Gastroesophageal sphincter (tissue), 4 donors: ENCODE data around the gene L3MBTL1. TPM values are rescaled to one million over a fixed set of nuclear protein-coding genes. Genes with fewer than 3 reads are reported as not detected.

Experiments used
- ATAC-seq: fragments of 150-250 bp; one replicate; pipeline ENCODE4 v1.9.1; 2016; ENCODE audit warnings: mild to moderate bottlenecking, moderate library complexity
- H3K27ac ChIP-seq, 4 donors: fragments of 200-600 bp; sonication (generic) in 3 of 4; 1 replicate in 3 of 4; 2 replicates in 1 of 4; pipeline ENCODE4 v1.5.1; 2016 to 2019
- H3K27me3 ChIP-seq: fragments of 200-600 bp; sonication (generic); one replicate; pipeline ENCODE4 v1.5.1; 2019
- H3K36me3 ChIP-seq, 2 donors: fragments of 200-600 bp; sonication (generic); one replicate each; pipeline ENCODE4 v1.5.1; 2019; ENCODE audit warnings: control low read depth in 1 of 2
- H3K4me1 ChIP-seq, 3 donors: fragments of 200-600 bp; sonication (generic); 1 replicate in 2 of 3; 2 replicates in 1 of 3; pipeline ENCODE4 v1.5.1; 2016 to 2019; ENCODE audit warnings: control low read depth in 2 of 3
- H3K4me3 ChIP-seq, 2 donors: fragments of 200-600 bp; sonication (generic); one replicate each; pipeline ENCODE4 v1.5.1; 2019; ENCODE audit warnings: mild to moderate bottlenecking in 1 of 2, moderate library complexity in 1 of 2
- H3K9me3 ChIP-seq, 3 donors: fragments of 200-600 bp; sonication (generic); one replicate each; pipeline ENCODE4 v1.5.1; 2017 to 2019; ENCODE audit warnings: control low read depth in 2 of 3
- EP300 ChIP-seq: sonication (generic); formaldehyde crosslinking; IDR thresholded peaks from one replicate; pipeline ENCODE4 v1.6.1; 2017; ENCODE audit warnings: antibody characterized with exemption, mild to moderate bottlenecking
- POLR2A ChIP-seq, 2 donors: fragments of 450-650 bp; IDR thresholded peaks; one replicate each; pipeline ENCODE4 v1.6.1; 2017; ENCODE audit warnings: antibody characterized with exemption in 2 of 2, mild to moderate bottlenecking in 2 of 2, moderate library complexity in 1 of 2
- POLR2AphosphoS5 ChIP-seq: sonication (generic); formaldehyde crosslinking; IDR thresholded peaks from one replicate; pipeline ENCODE4 v1.6.1; 2017; ENCODE audit warnings: antibody characterized with exemption
- WGBS, 2 donors: methylation state at CpG; one replicate each; pipeline ENCODE4 v1.1.5; 2018; ENCODE audit warnings: low coverage in 1 of 2; 5-methylcytosine and 5-hydroxymethylcytosine counted together
- total RNA-seq, 4 donors: library from RNA; depleted of rRNA; stranded (reverse); fragments of >200 nt; gene quantifications; one replicate each; pipeline ENCODE4 v1.1.0, GENCODE V29; 2016
- TF ChIP-seq, protein P1 (sequence below), 4 experiments: fragments of 200-600 bp in 2 of 4; fragments of 450-650 bp in 2 of 4; sonication (generic) in 1 of 4; IDR thresholded peaks; one replicate each; pipeline ENCODE4 v1.5.1; 2017 to 2019; ENCODE audit warnings: antibody characterized with exemption in 4 of 4, mild to moderate bottlenecking in 2 of 4, moderate library complexity in 2 of 4

L3MBTL1 gene
- total RNA-seq, 4 donors from 2014 or later = 7.5 to 34.7 (median 15.7) TPM

DNA sequence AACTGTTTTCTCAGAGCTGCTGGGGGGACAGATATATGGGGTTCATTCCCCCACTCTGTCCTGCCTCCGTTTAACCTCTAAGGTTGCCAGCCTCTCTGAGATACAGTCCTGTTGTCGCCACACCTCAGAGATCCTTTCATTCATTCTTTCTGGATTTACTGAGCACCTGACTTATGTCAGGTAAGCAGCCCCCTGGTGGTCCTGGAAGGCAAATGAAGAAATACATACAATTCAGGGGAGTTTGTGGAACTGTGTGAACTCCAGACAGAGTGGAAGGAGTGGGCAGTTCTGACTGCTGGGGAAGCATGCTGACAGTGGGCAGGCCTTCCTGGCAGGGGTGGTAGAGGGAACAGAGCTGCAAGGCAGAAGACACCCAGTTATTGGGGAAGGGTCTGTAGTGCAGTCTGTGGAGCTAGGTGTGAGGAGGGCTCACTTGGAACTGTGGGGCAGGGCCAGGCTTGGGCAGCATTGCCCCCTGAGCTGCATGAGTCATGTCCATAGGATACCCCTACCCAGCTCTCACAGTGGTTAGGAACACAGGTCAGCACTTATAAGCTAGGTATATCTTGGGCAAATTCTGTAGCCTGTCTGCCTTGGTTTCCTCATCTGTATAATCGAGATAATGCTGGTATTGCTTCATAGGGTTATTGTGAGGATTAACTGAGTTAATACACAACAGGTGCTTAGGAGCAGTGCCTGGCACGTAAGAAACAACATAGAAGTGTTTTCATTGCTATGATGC lies 38.5 kb downstream of the L3MBTL1 start:
- H3K4me1 ChIP-seq = no peaks in the 10 kb centered on the region
- H3K27ac ChIP-seq = no peak overlapping the region
- peaks cover 0 to 44% of the 10 kb centered on the region in 2 donors for H3K36me3 ChIP-seq
- no peak overlapping the region for H3K4me3 ChIP-seq
- H3K9me3 ChIP-seq = peaks cover 0 to 9% (median 0%) of the 10 kb centered on the region in 3 donors
- WGBS, 2 donors = 77 to 80% methylated on average over 2 to 3 of the region's 4 CpGs
- no peak for TF ChIP-seq POLR2A (IDR thresholded peaks at IDR 0.05)
- no peak for TF ChIP-seq EP300
- TF ChIP-seq POLR2AphosphoS5 = no peak
- TF ChIP-seq, protein P1, sequence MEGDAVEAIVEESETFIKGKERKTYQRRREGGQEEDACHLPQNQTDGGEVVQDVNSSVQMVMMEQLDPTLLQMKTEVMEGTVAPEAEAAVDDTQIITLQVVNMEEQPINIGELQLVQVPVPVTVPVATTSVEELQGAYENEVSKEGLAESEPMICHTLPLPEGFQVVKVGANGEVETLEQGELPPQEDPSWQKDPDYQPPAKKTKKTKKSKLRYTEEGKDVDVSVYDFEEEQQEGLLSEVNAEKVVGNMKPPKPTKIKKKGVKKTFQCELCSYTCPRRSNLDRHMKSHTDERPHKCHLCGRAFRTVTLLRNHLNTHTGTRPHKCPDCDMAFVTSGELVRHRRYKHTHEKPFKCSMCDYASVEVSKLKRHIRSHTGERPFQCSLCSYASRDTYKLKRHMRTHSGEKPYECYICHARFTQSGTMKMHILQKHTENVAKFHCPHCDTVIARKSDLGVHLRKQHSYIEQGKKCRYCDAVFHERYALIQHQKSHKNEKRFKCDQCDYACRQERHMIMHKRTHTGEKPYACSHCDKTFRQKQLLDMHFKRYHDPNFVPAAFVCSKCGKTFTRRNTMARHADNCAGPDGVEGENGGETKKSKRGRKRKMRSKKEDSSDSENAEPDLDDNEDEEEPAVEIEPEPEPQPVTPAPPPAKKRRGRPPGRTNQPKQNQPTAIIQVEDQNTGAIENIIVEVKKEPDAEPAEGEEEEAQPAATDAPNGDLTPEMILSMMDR (IDR thresholded peaks at IDR 0.05) = no peak
- no peak for ATAC-seq
- no peaks in the 10 kb centered on the region for H3K27me3 ChIP-seq

DNA sequence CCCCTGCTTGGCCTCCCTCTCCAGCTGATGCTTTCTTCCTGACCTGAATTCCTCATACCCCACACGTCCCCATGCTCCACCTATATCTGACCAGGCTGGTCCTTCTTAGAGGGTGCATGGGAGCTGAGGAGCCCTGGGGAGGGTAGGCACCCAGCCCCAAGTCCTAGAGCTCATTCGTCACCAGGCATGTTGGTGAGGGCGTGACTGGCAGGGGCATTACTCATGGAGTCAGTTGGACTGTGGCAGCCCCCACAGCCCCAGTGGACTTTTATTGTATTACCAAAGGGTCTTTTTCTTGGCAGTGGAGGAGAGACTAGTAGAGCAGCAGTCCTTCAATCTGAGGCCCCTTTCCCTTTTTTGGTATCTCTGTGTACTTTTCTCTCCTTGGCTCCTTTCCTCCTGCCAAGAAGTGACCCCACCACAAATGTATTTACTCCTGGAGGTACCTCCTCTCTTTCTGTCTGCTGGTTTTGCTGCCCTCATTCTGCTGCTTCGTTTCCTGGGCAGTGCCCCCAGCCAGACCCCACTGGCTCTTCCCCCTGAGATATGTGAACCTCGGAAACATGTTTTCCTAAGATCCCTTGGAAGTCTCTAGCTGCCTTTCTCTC lies 40.9 kb downstream of the L3MBTL1 start:
- Histone ChIP-seq H3K27me3 (no peaks in the 10 kb centered on the region), H3K4me3 (no peak overlapping the region), H3K36me3 (peaks cover 0 to 36% of the 10 kb centered on the region in 2 donors), H3K4me1 (no peaks in the 10 kb centered on the region), H3K9me3 (peaks cover 0 to 9% (median 0%) of the 10 kb centered on the region in 3 donors), H3K27ac (no peak overlapping the region)
- TF ChIP-seq, protein P1 (IDR thresholded peaks at IDR 0.05) = no peak
- TF ChIP-seq EP300 (no peak), POLR2AphosphoS5 (no peak), POLR2A (IDR thresholded peaks at IDR 0.05) (no peak)
- no peak for ATAC-seq
- WGBS, 2 donors = 53% methylated on average over 2 to 5 of the region's 5 CpGs

DNA sequence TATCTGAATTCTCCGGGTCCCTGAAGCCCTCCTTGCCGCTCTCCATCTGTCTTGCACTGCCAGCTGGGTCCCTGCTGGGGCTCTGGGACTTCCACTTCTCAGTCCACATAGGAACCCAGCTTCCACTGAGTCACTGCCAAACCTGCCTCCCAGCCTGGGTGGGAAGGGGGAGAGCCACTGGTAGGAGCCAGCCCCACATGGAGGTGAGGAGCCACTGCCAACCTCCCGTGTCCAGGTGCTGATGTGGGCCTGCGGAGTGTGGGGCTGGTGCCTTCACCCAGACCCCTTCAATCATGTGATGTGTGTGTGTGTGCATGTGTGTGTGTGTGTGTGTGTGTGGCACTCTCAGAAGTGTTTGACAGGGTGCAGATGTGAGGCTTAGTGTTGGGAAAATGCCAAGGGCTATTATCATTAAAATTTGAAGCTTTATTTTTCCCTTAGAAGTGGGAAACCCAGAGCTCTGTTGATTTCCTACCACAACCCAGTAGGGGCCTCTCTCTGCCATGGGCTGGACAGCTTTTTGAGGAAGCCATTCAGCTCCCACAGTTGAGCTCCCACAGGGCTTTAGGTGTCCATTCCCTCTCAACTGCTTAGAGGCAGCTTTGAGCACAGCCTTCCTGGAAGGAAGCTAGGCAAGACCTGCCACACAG lies 42.0 kb downstream of the L3MBTL1 start:
- no peaks in the 10 kb centered on the region for H3K27me3 ChIP-seq
- H3K9me3 ChIP-seq = peaks cover 0 to 9% (median 0%) of the 10 kb centered on the region in 3 donors
- ATAC-seq = no peak
- peaks cover 0 to 34% of the 10 kb centered on the region in 2 donors for H3K36me3 ChIP-seq
- TF ChIP-seq POLR2AphosphoS5 (no peak), EP300 (no peak), POLR2A (IDR thresholded peaks at IDR 0.05) (no peak)
- TF ChIP-seq, protein P1 (IDR thresholded peaks at IDR 0.05) = no peak
- H3K27ac ChIP-seq = no peak overlapping the region
- WGBS, 2 donors = 50 to 71% methylated on average over 1 to 4 of the region's 4 CpGs
- no peaks in the 10 kb centered on the region for H3K4me1 ChIP-seq
- H3K4me3 ChIP-seq = no peak overlapping the region

DNA sequence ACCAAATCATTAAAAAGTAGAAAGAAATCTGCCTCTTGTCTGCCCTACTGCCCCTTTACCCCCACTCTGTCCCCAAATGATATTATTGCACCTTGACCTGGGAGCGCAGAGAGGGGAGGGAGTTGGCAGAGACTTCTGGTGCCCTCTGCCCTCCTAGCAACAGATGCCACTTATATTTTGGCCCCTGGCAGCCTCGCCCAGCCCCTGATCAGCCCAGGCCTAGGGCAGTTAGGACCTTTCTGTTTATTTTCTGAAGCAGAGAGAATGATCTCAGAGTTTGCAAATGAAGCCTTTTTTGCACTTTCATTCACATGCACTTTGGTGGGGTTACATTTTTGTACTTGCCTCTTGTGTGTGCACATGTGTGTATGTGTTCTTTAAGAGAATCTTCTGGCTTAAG lies 43.0 kb downstream of the L3MBTL1 start:
- Histone ChIP-seq H3K4me3 (no peak overlapping the region), H3K9me3 (peaks cover 0 to 9% (median 0%) of the 10 kb centered on the region in 3 donors), H3K27me3 (no peaks in the 10 kb centered on the region), H3K4me1 (no peaks in the 10 kb centered on the region), H3K36me3 (peaks cover 0 to 25% of the 10 kb centered on the region in 2 donors), H3K27ac (no peak overlapping the region)
- 67 to 100% methylated on average over 1 to 2 of the region's 2 CpGs for WGBS, 2 donors
- TF ChIP-seq, protein P1 (IDR thresholded peaks at IDR 0.05) = no peak
- no peak for TF ChIP-seq POLR2A (IDR thresholded peaks at IDR 0.05)
- no peak for TF ChIP-seq EP300
- TF ChIP-seq POLR2AphosphoS5 = no peak
- no peak for ATAC-seq
